SU-DHL-6 (cell line): ENCODE results near the gene FMN1.

Experiments used
- CTCF ChIP-seq: fragments of 200-600 bp; sonication (generic); IDR thresholded peaks from one replicate; pipeline ENCODE4 v1.5.1; 2017; ENCODE audit warnings: antibody characterized with exemption, mild to moderate bottlenecking, low read length, moderate library complexity; ENCODE audit not compliant: insufficient read depth, poor library complexity, severe bottlenecking
- EZH2phosphoT487 ChIP-seq: fragments of 200-600 bp; sonication (generic), shearing (Covaris generic); conservative IDR thresholded peaks from 2 replicates; pipeline ENCODE4 v1.6.1; 2018; ENCODE audit warnings: mild to moderate bottlenecking, antibody characterized with exemption, low read length, moderate library complexity, mixed read lengths

- no peak for TF ChIP-seq CTCF
- no peak for TF ChIP-seq EZH2phosphoT487
These were observed 6.4 kb downstream of the FMN1 start for GRCh38 chr15:33188159-33188558.
